Measurements from ENCODE around the gene CD9. TPM values are rescaled to one million over a fixed set of nuclear protein-coding genes. Genes with fewer than 3 reads are reported as not detected.

The CD9 gene
- total RNA-seq, 2 experiments from 2014 or later, result 11.3 to 11.9 TPM

DNA sequence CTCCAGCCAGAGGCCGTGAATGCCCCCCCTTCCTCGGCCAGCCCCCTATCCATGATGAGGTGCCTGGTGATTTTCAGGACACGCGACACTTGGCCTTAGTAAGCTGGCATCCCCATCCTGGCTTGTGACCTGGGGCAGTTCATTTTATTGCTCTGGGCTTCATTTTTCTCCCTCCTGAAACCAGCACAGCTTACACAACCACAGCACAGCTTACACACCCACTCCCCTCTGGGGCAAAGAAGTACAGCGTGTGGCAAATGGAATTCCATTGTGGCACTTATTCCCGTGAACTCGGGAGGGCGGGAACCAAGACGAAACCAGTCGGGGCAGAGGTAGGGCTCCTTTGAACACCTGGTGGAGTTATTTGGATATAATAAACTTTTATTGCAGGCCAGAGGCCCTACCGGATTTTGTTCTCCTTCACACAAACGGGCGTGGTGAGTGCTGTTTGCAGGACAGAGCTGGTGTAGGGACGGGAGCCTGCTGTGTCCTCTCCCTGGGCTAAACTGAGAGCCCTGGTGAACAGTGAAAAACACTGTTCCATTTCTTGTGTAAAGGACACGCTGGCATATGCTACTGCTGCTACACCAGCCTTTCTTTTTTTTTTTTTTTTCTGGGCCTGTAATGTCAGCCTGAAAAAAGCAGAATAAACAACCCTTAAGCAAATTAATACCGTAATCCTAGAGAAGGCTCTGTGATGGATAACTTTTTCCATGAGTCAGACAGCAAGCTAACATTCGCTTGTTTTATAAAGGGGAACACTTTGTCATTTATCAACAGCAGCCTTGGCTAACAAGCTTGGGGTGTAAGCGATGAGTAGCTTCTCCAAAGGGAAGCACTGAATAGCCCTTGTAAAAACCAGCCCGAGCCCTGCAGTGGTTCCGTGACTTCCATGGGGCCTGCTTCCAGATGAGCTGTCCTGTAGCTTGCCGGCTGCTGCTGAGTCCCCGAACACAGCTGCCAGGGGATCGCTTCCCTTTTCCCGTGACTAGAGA lies 29.3 kb downstream of the CD9 start:
- CTCF ChIA-PET, result interaction anchor here (0.7 to 1.4 kb wide), 5 partner anchors 28 to 73 kb away, joined by 3 to 6 read pairs (median 3); partner anchors contain the start of gene CD9
- POLR2A ChIA-PET, result interaction anchor here (0.7 to 1.3 kb wide), 4 partner anchors 29 to 137 kb away, joined by 3 to 8 read pairs (median 3); no protein-coding TSS in a partner anchor

DNA sequence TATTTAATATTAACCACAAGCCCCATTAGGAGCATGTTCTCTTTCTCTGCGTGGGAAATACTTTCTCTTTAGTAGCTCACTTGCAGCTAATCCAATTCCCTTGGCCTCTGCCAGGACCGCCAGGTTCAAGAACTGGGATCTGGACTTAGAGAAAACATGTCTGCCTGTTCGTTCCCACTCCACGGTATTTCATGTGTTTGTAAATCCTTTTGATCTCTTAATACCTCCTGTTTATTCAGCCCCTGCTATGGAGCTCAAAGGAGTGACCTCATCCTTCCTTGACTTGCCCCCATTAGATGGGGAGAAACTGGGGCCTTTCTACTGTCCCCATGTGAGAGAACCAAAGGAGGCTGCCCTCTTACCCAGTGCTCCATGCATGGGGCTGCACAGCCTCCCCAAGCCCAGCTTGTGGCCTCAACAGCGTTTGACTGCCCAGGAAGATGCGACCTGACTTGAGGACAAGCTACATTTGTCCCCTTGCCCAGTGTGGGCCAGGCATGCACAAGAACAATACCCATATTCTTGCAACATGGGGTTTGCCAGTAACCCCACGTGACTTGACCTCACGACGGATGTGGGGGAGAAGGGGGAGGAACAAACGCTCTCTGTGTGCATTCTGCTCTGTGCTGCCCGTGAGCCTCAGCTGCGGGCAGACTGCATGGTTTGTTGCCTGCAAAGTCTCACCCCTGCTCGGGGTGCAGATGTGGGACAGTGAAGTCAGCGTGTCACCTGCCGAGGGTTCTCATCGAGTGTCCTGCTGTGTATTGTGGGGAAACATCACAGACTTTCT lies 30.3 kb downstream of the CD9 start:
- ChIA-PET CTCF (interaction anchor here (0.5 to 1.4 kb wide), 6 partner anchors 8 to 72 kb away, joined by 3 to 6 read pairs (median 3); partner anchors contain the start of gene CD9), POLR2A (interaction anchor here (0.7 to 0.8 kb wide), 3 partner anchors 30 to 138 kb away, joined by 3 to 8 read pairs (median 3); no protein-coding TSS in a partner anchor)

DNA sequence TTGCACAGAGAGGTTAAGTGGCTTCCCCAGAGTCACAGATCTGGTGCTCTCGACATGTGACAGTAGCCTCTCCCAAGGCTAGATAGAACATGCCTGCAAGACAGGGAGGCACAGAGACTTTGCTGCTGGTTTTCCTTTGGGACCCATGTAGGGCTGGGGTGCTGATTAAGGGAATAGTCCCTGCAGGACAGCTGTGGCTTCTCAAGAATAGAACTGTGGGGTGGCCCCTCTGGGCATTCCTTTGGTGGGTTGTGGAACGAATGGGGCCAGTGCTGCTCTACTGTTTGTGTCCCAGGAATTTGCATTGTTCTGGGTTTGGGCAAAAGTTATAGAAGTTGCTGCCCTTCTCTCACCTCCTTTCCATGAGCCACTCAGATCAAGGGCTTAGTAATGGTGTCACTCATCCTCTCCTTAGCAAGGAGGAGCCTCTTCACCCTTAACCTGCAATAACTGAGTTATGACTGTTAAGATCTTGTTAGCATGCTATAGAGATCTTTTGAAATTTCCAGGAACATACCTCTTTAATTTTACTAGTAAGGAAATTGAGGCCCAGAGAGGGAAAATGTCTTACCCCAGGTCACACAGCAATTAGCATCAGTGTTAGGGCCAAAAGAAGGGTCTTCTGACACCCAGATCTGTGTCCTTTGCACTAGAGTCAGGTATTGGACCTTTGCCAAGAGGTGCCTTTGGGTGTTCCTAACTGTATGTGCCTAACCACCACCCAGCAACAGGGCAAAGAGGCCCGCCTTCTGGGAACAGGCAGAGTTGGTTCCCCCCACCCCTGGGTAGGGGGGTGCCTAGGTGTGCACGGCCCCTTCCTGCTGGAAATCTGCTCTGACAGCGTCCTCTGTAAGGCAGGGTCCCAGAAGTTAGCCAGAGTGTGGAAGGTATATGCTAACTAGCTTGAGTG lies 31.4 kb downstream of the CD9 start:
- CTCF ChIA-PET, result interaction anchor here (0.5 to 1.4 kb wide), 2 partner anchors 9 to 36 kb away, joined by 3 to 6 read pairs; no protein-coding TSS in a partner anchor
- POLR2A ChIA-PET, result no interaction called here

DNA sequence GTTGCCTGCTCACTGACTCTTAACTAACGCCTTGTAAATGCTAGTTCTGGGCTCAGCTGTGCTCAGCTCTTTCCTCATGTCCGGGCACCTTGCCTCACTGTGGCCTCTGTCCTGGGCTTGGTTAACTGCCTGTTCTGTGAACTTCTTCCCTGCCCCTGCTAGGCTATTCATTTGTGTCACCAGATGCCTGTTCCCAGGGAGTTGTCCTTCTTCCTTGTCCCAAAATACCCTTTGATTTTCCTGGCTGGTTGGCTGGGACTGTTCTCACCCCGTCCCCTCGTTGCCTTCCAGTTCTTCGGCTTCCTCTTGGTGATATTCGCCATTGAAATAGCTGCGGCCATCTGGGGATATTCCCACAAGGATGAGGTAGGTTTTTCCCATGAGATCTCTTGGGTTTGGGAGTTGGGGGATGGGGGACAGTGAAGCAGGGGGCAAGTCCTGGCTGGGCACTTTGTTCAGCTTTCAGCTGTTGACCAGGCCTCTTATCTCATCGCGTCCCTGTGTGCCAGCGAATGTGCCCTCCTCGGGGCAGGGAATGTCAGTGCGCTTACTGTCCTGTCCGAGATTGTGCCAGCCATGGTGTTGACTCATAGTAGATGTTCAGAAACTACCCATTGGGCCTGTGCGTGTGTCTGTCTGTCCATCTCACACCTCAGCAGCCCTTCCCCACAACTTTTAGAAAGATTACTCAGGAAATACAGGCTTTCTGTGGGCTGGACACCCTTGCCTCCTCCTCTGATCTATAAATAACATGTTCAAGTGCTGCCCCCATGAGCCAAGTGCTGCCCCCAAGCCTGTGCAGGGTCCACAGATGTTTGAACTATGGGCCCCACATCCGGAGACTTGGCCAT lies 33.1 kb downstream of the CD9 start:
- POLR2A ChIA-PET, result no interaction called here
- CTCF ChIA-PET, result no interaction called here

DNA sequence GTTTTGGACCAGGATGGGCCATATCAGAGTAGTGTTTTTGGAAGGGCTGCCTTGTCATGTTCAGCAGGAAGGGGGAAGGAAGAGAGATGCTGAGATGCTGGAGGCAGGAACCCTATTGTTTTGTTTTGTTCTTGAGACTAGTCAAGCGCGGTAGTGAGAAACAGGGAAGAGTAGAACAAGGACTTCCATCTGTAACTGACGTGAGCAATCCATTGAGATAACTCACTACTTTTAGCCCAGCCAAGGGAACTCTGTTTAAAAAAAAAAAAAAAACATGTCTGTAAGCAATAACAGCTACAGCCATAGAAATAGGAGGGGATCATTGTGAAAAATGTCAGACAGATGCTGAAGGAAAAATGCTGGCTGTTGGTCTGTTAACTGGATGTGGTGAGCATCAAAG lies 34.0 kb downstream of the CD9 start:
- ChIA-PET POLR2A (no interaction called here), CTCF (interaction anchor here (1.3 to 1.6 kb wide), 2 partner anchors 39 to 44 kb away, joined by 4 read pairs; no protein-coding TSS in a partner anchor)

DNA sequence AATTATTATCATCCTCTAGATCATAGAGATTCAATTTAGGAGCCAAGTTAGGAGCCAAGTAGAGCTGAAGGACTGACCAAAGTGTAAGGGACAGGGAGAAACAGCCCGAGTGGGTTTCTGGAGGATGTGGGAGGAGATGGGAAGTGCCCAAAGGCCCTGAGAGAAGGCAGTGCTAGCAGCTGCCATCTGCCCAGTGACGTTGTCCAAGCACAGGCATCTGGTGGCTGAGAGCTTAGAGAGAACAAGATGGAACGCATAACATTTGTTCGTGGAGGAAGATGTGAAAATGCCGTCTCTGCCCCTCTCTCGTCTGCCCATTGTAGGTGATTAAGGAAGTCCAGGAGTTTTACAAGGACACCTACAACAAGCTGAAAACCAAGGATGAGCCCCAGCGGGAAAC lies 34.7 kb downstream of the CD9 start:
- ChIA-PET POLR2A (no interaction called here), CTCF (interaction anchor here (1.3 to 1.6 kb wide), 2 partner anchors 39 to 43 kb away, joined by 4 read pairs; no protein-coding TSS in a partner anchor)

DNA sequence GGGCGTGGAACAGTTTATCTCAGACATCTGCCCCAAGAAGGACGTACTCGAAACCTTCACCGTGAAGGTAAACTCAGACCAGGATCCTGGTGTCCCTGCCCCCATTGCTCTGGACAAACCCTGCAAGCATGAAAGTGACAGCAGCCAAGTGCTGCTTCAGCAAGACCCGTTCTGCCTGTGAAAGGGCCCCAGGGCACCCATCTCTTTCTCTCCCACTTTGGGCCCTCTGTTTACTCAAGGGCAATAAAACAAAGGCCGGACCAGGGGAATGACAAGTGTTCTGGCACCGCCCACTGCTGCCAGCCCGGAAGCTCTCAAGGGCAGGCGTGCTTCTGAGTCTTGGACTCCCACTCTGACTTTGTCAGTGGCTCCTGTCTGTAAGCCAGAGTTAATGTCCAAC lies 35.3 kb downstream of the CD9 start:
- CTCF ChIA-PET, result interaction anchor here (1.6 kb wide), 1 partner anchor 42 kb away, joined by 4 read pairs; no protein-coding TSS in a partner anchor

DNA sequence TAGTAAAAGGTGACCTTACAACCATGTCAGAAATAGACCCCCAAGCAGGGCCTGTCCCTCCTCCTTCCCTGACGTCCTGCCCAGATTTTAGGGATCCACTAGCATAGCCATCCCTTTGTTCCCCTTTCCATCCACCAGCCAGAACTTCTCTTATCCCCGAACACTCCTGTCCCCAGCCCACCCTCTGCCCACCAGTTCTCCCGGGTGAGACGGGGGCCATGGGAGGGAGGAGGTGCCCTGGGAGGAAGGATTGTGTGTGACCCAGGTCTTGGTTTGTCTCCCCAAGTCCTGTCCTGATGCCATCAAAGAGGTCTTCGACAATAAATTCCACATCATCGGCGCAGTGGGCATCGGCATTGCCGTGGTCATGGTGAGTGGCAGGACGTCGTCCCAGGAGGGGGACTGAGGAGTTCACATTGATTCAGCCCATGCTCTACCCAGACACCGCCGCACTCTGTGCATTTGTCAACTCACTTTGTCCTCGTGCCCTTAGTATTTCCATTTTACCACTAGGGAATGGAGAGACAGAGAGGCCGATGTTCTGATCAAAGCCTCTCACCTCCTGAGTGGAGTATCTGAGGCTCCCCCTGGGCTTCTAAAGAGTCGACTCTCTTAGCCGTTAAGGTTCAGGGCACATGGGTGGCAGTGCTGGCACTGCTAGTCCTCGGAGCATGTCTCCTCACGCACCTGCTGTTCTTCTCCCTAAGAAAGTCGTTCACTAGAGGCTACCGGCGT lies 35.9 kb downstream of the CD9 start:
- ChIA-PET CTCF (no interaction called here), POLR2A (no interaction called here)

More for the DNA sequence above, 35.3 kb downstream of the CD9 start:
- POLR2A ChIA-PET, result no interaction called here

DNA sequence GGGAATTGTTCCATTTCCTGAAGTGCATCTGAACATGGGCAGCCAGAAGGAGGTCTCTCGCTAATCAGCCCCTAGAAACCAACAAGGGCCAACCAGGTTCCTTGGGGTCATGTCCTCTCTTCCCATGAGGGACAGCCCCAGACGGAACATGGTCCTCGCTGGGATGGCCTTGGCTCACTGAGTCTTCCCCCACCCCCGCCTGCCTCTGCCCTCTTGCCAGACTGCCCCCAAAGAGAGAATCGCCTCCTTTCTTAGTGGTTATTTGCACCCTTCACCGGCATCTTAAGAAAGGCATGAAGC lies 36.4 kb downstream of the CD9 start:
- POLR2A ChIA-PET, result no interaction called here
- CTCF ChIA-PET, result no interaction called here

DNA sequence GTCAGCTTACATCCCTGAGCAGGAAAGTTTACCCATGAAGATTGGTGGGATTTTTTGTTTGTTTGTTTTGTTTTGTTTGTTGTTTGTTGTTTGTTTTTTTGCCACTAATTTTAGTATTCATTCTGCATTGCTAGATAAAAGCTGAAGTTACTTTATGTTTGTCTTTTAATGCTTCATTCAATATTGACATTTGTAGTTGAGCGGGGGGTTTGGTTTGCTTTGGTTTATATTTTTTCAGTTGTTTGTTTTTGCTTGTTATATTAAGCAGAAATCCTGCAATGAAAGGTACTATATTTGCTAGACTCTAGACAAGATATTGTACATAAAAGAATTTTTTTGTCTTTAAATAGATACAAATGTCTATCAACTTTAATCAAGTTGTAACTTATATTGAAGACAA lies 37.6 kb downstream of the CD9 start:
- POLR2A ChIA-PET, result no interaction called here
- CTCF ChIA-PET, result no interaction called here

DNA sequence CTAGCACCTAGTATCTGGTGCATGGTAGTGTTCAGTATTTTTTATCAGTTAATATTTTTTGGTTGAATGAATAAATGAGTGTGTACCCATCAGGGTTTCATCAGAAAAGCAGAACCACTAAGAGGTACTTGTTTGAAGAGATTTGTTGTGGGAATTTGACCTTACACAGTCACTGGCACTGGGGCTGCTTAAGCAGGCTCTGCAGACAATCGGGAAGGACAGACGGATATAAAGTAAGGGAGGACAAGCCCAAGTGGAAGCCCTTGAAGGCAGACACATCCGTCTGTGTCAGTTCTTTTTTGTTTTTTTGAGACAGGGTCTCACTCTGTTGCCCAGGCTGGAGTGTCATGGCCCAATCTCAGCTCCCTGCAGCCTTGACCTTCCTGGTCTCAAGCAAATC lies 38.7 kb downstream of the CD9 start:
- CTCF ChIA-PET, result no interaction called here
- POLR2A ChIA-PET, result interaction anchor here (0.6 kb wide), 1 partner anchor 8 kb away, joined by 3 read pairs; no protein-coding TSS in a partner anchor

DNA sequence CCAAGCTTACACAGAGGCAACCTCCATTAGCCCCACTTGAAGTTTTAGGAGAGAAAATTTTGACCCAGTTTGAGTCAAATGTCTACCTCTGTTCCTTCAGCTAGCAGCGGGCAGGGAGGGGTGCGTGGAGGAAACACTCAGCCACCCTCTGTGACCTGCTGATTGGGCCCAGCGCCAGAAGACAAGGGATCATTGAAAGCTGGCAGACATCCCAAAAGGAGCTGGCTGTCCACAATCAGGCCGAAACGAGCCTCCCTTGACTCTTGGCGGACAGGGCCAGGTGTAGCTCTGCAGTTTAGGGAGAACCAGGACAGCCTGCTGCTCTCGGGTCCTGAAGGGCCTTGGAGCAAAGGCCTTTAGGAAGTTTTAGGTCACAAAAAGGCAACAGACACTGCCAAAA lies 41.3 kb downstream of the CD9 start:
- ChIA-PET CTCF (interaction anchor here (0.6 kb wide), 1 partner anchor 52 kb away, joined by 3 read pairs; no protein-coding TSS in a partner anchor), POLR2A (no interaction called here)

DNA sequence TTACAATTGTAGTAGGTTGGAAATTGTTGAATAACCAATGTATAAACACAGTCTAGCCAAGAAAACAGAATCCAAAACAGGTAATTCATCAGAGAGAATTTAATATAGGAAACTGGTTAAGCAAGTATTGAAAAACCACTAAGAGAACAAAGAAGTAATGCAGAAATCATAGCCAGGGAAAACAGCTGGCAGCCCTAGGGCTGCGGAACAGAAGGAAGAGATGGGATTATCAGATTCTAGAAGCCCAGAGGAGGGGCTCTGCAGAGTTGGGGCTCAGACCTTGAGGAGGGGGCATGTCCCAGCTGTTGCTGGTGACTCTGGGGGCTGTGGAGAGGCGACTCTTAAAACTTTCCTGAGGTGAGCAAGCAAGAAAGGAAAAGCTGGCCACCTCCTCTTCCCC lies 49.4 kb downstream of the CD9 start:
- POLR2A ChIA-PET, result no interaction called here
- CTCF ChIA-PET, result no interaction called here

DNA sequence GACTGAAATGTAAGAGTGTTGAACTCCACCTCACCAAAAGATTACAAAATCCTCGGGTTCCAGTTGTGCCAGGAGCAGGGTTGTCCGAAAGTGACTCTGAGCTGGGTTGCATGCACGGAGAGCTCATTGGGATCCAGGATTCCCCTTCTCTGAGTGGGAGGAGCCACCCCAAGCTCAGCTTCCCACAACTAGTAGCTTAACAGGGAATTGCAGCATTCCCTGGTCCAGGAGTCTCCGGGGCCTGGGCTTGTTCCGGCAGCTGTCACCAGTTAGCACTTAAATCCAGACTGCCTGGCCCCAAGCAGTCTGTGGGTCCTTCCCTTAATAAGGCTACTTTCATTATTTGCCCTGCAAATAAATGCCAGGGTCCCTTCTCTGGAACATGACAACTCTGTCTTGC lies 50.1 kb downstream of the CD9 start:
- CTCF ChIA-PET, result interaction anchor here (1.1 kb wide), 1 partner anchor 262 kb away, joined by 3 read pairs; no protein-coding TSS in a partner anchor
- POLR2A ChIA-PET, result interaction anchor here (0.5 kb wide), 1 partner anchor 153 kb away, joined by 4 read pairs; no protein-coding TSS in a partner anchor

DNA sequence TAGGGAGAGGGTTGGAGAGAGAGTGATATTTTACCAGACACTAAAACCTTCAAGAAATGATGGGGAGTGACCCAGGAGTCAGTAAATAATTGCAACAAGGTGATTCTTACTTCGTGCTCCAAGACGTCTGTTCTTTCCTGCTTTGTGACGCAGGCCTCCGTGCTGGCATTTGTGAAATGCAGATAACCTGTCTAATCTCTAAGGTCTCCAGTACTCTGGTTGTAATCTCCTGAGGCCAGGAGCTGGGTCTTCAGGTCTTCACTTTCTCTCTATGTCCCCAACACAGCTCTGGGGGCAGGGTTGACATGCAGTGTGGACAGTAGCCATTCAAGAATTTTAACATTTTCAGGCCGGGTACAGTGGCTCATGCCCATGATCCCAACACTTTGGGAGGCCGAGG lies 53.1 kb downstream of the CD9 start:
- CTCF ChIA-PET, result no interaction called here
- POLR2A ChIA-PET, result no interaction called here

DNA sequence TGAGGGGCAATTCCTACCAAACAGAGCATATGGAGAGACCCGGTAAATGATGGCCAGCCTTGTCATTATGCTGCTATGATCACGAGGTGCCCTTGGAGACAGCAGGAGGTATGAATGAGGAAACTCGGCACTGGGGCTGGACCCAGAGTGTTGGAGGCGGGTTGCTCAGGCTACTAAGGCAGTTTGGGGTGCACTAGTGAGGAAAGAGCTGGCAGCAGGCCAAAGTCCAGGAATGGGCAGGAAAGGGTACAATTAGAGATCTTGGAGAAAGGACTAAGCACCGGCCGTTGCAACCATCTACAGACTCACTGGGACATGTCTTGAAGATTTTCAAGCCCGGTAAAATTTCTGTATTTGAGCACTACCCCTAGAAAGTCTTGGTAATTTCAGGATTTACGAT lies 54.3 kb downstream of the CD9 start:
- ChIA-PET CTCF (no interaction called here), POLR2A (no interaction called here)

DNA sequence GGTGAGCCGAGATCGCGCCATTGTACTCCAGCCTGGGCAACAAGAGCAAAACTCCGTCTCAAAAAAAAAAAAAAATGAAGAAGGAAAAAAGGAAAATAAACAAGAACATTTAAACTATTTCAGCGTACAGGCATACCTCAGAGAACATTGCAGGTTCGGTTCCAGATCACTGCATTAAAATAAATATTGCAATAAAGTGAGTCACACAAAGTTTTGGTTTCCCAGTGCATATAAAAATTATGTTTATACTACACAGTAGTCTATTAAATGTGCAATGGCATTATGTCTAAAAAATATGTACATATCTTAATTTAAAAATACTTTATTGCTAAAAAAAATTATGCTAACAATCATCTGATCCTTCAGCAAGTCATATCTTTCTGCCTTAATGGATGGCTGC lies 56.8 kb downstream of the CD9 start:
- ChIA-PET POLR2A (no interaction called here), CTCF (interaction anchor here (0.7 kb wide), 1 partner anchor 61 kb away, joined by 3 read pairs; no protein-coding TSS in a partner anchor)

Measured in activated CD8-positive, alpha-beta memory T cell treated with anti-CD3 and anti-CD28 coated beads for 36 hours (primary cell).